AG10803 (cell line): Measurements from ENCODE around the gene ADSS1.

ENCODE experiments used
- DNase-seq: peaks from one replicate; pipeline ENCODE4 v3.0.0; 2010; ENCODE audit warnings: low read depth
- H3K4me3 ChIP-seq: 2 replicates; pipeline ENCODE4 v1.5.1; 2011; ENCODE audit warnings: mild to moderate bottlenecking, low read length, control low read depth
- CTCF ChIP-seq: conservative IDR thresholded peaks from 2 replicates; pipeline ENCODE4 v1.5.1; 2011; ENCODE audit warnings: mild to moderate bottlenecking, low read length, control low read depth, inconsistent platforms

ADSS1 gene

DNA sequence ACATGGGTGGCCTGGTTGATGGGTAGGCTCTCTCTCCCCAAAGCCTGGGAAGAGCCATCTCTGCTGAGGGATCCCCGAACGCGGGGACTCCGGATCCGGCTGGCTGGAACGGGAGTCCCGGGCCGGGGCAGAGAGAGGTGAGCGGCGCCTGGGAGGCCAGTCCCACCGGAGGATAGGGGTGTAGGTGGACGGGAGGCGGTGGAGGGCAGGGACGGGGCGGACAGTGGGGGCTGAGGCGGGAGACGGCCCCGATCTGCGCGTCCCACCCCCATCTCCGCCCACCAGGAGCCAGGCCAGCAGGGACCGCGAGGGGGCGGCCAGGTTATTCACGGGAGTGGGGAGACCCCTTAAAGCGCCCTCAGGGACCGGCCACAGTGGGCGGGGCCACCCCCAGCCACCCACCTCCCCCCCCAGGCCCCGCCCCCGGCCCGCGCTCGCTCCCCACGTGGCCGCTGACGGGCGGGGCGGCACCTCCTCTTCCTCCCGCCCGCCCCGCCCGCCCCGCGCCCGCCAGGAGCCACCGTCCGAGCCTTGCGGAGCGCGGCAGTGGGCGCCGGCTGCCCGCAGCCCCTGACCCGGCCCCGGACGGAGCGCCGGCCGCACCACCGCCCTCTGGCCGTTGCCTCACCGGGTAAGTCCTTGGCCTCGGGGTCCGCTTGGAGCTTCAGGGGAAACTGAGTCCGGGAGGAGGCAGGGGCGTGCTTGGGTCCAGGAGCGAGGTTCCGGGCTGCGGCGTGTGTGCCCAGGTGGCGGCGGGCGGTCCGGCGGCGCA, 34.7 kb upstream of the ADSS1 start, which contains the start of gene INF2:
Gene INF2 (plus strand): TSS at position 510 of the 772 bp plus-strand sequence. CDS start 11,748 bp downstream, outside the sequence.
- peak; percentile 47 for DNase-seq
- no peak for TF ChIP-seq CTCF
- peak within 1 kb of the TSS; percentile 82 for H3K4me3 ChIP-seq

DNA sequence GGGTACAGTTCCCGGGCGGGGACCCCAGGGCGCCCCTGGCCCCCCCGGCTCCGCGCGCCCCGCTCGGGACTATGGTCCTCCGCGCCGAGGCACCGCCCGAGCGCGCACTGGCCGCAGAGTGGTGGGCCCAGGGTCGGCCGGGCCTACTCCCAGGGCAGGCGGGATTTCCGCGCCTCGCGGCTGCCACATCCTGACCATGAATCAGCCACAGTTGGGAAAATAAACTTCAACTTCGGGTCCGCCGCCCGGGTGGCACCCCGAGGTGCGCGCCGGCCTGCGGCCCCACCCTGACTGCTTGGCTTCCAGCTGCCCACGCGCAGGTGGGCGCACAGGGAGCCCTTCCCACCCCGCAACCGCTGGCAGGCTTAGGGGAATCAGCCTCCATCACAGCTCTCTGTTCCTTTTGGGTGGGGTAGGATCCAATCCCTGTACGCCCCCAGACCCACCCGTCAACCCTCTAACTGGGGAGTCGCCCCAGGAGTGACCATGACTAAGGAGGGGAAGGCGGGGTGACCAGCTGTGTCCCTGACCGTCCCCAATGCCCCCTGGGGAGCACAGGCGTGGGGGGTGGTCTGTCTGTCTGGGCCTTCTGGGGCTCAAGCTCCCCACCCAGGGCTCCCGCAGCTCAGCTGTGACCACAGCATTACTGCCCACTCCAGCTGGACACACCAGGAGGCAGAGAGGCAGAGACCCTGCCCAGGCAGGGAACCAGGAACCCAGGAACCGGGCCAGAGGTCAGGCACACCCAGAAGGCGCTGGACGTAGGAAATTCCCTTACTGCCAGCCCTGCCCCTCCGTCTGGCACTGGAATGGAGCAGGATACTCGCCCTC, 33.9 kb upstream of the ADSS1 start:
- no peak for DNase-seq
- peak overlapping the region; percentile 82 for H3K4me3 ChIP-seq
- TF ChIP-seq CTCF, result no peak

GRCh38 chr14:104690861-104691455, 33.1 kb upstream of the ADSS1 start:
- TF ChIP-seq CTCF, result no peak
- H3K4me3 ChIP-seq, result peak overlapping the region; percentile 82
- DNase-seq, result no peak

GRCh38 chr14:104691546-104692260, 32.3 kb upstream of the ADSS1 start:
- no peak for TF ChIP-seq CTCF
- DNase-seq, result no peak
- peak overlapping the region; percentile 82 for H3K4me3 ChIP-seq

DNA sequence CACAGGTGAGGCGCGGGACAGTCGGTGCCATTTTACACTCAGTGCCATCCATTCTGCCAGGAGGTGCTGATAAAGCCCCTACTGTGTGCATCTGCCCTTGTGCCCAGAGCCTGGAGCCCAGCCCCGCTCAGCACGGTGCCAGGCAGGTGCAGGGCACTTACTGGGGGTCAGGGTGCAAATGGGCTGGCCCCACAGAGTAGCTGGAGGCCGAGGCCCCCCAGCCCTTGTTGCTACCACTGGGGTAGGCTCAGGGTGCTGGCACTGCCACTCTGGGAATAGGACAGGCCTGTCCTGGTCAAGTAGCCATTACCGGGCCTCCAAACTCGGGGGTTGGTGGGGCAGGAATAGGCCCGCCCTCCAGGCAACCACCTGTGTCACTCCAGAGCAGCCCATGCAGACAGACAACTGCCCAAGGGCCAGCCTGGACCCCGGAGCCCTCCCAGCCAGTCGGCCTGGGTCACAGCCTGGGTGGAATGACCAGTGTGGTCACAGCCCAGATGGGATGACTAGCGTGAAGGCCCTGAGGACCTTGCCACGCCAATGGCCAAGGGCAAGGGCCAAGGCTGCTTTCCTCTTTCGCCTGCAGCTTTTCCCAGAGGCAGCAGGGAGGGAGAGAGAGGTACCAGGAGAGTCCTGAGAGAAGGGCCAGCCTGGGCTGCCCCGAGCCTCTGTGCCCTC, 31.6 kb upstream of the ADSS1 start:
- no peak for TF ChIP-seq CTCF
- H3K4me3 ChIP-seq, result no peak overlapping the region
- DNase-seq, result no peak

GRCh38 chr14:104692939-104693315, 31.1 kb upstream of the ADSS1 start:
- TF ChIP-seq CTCF, result no peak
- no peak for DNase-seq
- no peak overlapping the region for H3K4me3 ChIP-seq
